Progenitor cell of endocrine pancreas (in vitro differentiated cells): ENCODE results near the gene PTPRK. TPM values are rescaled to one million over a fixed set of nuclear protein-coding genes. Genes with fewer than 3 reads are reported as not detected.

Source experiments
- DNase-seq: peaks from one replicate; pipeline ENCODE4 v3.0.0; 2021; ENCODE audit warnings: low spot score; ENCODE audit not compliant: unreplicated experiment
- H3K27ac Mint-ChIP-seq: 2 replicates; pipeline ENCODE4 v1.8.0; 2021; ENCODE audit warnings: mild to moderate bottlenecking, moderate library complexity, mixed read lengths
- H3K27me3 Mint-ChIP-seq: 2 replicates; pipeline ENCODE4 v1.8.0; 2021; ENCODE audit warnings: mixed read lengths
- H3K36me3 Mint-ChIP-seq: 2 replicates; pipeline ENCODE4 v1.8.0; 2022; ENCODE audit warnings: mixed read lengths; ENCODE audit not compliant: insufficient read depth
- H3K4me1 Mint-ChIP-seq: 2 replicates; pipeline ENCODE4 v1.8.0; 2021; ENCODE audit warnings: low read depth, mixed read lengths
- H3K4me3 Mint-ChIP-seq: 2 replicates; pipeline ENCODE4 v1.8.0; 2021; ENCODE audit warnings: low read depth, mild to moderate bottlenecking, moderate library complexity, mixed read lengths
- H3K9me3 Mint-ChIP-seq: 2 replicates; pipeline ENCODE4 v1.8.0; 2021; ENCODE audit warnings: low read depth, mixed read lengths
- CTCF ChIP-seq: fragments of 200-600 bp; sonication (generic); IDR thresholded peaks from one replicate; pipeline ENCODE4 v1.5.0; 2021; ENCODE audit warnings: antibody characterized with exemption, mild to moderate bottlenecking; ENCODE audit not compliant: unreplicated experiment
- total RNA-seq: library from RNA; stranded (reverse); gene quantifications from 2 replicates; pipeline ENCODE4 v1.2.1, GENCODE V29; 2021

PTPRK gene
- total RNA-seq, 1 donor from 2014 or later: 86.2 TPM

DNA sequence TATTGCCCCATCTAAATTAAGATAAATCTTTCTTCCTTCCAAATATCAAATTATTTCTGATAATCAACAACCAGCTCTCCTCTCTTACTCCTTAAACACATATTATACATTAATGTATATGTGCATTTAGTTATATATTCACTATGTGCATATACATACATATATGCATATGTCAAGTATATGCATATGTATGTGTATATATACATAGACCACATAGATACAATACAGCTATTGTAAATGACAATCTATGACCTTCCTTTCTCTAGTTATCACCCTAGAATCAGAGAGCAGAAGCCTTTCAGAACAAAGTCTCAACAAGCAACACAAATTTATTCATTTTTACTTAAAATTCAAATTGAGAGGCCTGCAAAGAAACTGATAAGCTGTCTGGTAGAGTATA is 378.5 kb downstream of the PTPRK start:
- Mint-ChIP-seq H3K36me3 (no peaks in the 10 kb centered on the region), H3K9me3 (no peaks in the 10 kb centered on the region), H3K4me3 (no peak overlapping the region), H3K4me1 (peaks cover 13% of the 10 kb centered on the region), H3K27me3 (no peaks in the 10 kb centered on the region), H3K27ac (no peak overlapping the region)
- TF ChIP-seq CTCF: no peak
- DNase-seq: no peak

DNA sequence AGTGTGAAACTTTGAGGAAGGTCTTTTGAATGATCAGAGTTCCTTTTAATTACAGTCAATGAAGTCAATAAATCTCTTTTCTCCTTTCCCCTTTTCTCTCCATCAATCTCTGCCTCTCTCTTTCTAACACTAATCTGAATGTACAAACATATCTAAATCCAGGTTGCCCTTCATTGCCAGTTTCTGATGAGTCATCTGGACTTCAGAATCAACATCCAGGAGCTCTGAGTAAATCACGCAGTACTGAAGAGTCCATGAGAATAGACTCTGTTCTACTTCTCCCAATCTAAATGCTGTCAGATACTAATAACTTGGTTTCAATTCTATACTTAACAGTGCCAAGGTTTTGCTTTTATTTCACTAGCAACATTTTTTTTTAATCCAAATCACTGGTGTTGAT is 380.9 kb downstream of the PTPRK start:
- H3K27ac Mint-ChIP-seq: no peak overlapping the region
- peaks cover 16% of the 10 kb centered on the region for H3K4me1 Mint-ChIP-seq

DNA sequence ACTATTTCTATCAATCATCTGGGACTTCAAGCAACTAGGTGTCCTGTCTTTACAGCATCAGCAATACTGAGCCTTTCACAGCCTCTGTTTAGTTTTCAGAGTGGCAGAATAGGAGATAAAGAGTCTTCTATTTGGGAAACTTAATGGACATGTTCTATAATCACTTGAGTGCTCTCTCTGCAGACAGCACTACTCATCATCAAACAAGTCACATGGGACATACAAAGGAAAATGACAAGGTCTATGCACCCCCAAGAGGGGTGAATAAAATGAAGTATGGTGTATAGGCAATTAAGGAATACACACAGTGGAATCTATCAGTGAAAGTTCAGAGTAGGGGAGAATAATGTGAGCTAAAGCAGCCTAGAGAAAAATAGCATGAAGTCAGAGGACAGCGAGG is 381.7 kb downstream of the PTPRK start:
- Mint-ChIP-seq H3K36me3 (peaks cover 2% of the 10 kb centered on the region), H3K4me3 (no peak overlapping the region), H3K27me3 (no peaks in the 10 kb centered on the region), H3K27ac (no peak overlapping the region), H3K9me3 (no peaks in the 10 kb centered on the region), H3K4me1 (peaks cover 14% of the 10 kb centered on the region)
- DNase-seq: no peak
- TF ChIP-seq CTCF: no peak

More for the DNA sequence above, 380.9 kb downstream of the PTPRK start:
- Mint-ChIP-seq H3K36me3 (peaks cover 2% of the 10 kb centered on the region), H3K4me3 (no peak overlapping the region), H3K27me3 (no peaks in the 10 kb centered on the region), H3K9me3 (no peaks in the 10 kb centered on the region)
- TF ChIP-seq CTCF: no peak
- DNase-seq: no peak

DNA sequence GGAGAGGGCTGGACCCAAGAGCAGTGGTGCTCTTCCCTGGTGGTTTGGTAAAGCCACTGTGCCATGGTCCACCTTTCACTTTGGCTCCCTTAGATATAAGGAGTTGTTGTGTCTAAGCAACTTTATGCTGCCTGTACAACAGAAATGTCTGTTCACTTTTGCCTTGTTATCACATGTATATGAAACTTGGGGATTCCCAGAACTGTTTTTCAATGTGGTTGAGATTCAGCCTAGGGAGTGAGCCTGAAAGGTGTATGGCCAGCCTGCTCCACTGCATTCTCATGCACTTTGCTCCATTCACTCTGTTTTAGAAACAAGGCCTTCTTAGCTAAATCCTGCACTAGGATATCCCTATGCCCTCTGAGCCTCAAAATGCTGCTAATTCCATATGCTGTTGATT is 385.1 kb downstream of the PTPRK start:
- peaks cover 21% of the 10 kb centered on the region for H3K4me1 Mint-ChIP-seq
- DNase-seq: no peak
- H3K27ac Mint-ChIP-seq: no peak overlapping the region
- TF ChIP-seq CTCF: no peak
- H3K4me3 Mint-ChIP-seq: no peak overlapping the region
- H3K9me3 Mint-ChIP-seq: peaks cover 3% of the 10 kb centered on the region
- no peaks in the 10 kb centered on the region for H3K27me3 Mint-ChIP-seq
- H3K36me3 Mint-ChIP-seq: peaks cover 3% of the 10 kb centered on the region

- Mint-ChIP-seq H3K36me3 (peaks cover 3% of the 10 kb centered on the region), H3K9me3 (peaks cover 3% of the 10 kb centered on the region), H3K4me3 (no peak overlapping the region), H3K27me3 (no peaks in the 10 kb centered on the region), H3K4me1 (peaks cover 11% of the 10 kb centered on the region), H3K27ac (no peak overlapping the region)
- TF ChIP-seq CTCF: no peak
- DNase-seq: no peak
Measured at GRCh38 chr6:128131566-128131965, 388.8 kb downstream of the PTPRK start.

DNA sequence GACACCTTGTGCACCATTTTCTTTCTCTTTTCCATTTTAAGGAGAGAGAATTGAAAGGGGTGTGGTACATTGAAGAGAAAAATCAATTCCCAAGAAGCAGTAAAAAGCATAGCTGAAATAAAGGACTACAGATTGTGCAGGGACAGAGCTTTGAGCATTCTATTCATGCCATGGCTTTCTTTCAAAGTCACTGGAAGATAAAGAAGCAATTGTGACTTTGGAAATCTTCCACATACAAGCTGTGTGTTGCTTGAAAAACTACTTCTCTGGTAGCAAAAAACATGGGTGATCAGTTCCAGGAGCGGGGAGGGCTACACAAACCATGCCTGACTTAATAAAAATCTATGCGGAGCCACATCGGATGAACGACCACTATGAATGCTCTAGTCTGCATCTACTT is 389.4 kb downstream of the PTPRK start:
- Mint-ChIP-seq H3K4me1 (peaks cover 11% of the 10 kb centered on the region), H3K27me3 (no peaks in the 10 kb centered on the region), H3K9me3 (peaks cover 3% of the 10 kb centered on the region), H3K27ac (peak overlapping the region; percentile 35), H3K4me3 (no peak overlapping the region), H3K36me3 (peaks cover 3% of the 10 kb centered on the region)
- no peak for TF ChIP-seq CTCF
- no peak for DNase-seq
